HFFc6 (cell line): Measurements from ENCODE around the gene CYP4B1. TPM values are rescaled to one million over a fixed set of nuclear protein-coding genes. Genes with fewer than 3 reads are reported as not detected.

Experiments
- DNase-seq: peaks from one replicate; pipeline ENCODE4 v3.0.0-alpha.2; 2018
- H3K27ac Mint-ChIP-seq: 2 replicates; pipeline ENCODE4 v1.8.0; 2020; ENCODE audit warnings: mild to moderate bottlenecking, mixed read lengths
- H3K27me3 Mint-ChIP-seq: 2 replicates; pipeline ENCODE4 v1.8.0; 2021; ENCODE audit warnings: mild to moderate bottlenecking, moderate library complexity, mixed read lengths; ENCODE audit not compliant: insufficient read depth
- H3K36me3 Mint-ChIP-seq: 2 replicates; pipeline ENCODE4 v1.8.0; 2021; ENCODE audit warnings: low read depth, mixed read lengths
- H3K4me1 Mint-ChIP-seq: 2 replicates; pipeline ENCODE4 v1.8.0; 2020; ENCODE audit warnings: low read depth, mixed read lengths
- H3K4me3 Mint-ChIP-seq: 2 replicates; pipeline ENCODE4 v1.8.0; 2020; ENCODE audit warnings: mild to moderate bottlenecking, moderate library complexity, mixed read lengths
- H3K9me3 Mint-ChIP-seq: 2 replicates; pipeline ENCODE4 v1.8.0; 2020; ENCODE audit warnings: mild to moderate bottlenecking, mixed read lengths
- total RNA-seq, 6 experiments: library from RNA; stranded (reverse); fragmentation: NEBNext Ultra II Directional; extraction: Animal tissue kit (Norgen Biotek cat#: 25700); gene quantifications; 2 replicates in 1 of 6; 3 replicates in 5 of 6; pipeline ENCODE4 v1.2.3, GENCODE V29; 2021
- TF ChIP-seq, protein P1 (sequence below): fragments of 200-600 bp; sonication (generic); IDR thresholded peaks from 2 replicates; pipeline ENCODE4 v1.5.0; 2021; ENCODE audit warnings: antibody characterized with exemption, mild to moderate bottlenecking

Gene CYP4B1
- total RNA-seq, 6 experiments from 2014 or later: not detected

DNA sequence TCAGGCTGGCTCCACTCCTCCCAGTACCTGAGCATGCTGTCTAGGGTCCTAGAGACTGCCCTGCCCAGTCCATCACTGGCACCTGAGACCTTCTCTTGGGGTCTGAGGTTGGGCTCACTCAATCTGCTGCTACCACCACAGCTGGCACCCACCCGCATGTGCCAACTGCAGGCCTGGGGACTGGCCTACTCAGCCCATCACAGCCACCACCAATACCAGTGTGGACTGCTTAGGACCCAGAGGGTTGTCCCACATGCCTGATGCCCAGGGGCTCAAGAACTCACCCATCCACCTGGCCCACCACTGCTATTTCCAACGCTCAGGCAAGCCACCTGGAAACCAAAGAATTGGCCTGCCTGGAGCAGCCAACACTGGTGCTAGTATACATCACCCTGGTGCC lies 63.5 kb downstream of the CYP4B1 start:
- no peak overlapping the region for H3K4me3 Mint-ChIP-seq
- DNase-seq: no peak
- H3K27ac Mint-ChIP-seq: no peak overlapping the region
- no peaks in the 10 kb centered on the region for H3K36me3 Mint-ChIP-seq
- H3K27me3 Mint-ChIP-seq: no peaks in the 10 kb centered on the region
- TF ChIP-seq, protein P1, sequence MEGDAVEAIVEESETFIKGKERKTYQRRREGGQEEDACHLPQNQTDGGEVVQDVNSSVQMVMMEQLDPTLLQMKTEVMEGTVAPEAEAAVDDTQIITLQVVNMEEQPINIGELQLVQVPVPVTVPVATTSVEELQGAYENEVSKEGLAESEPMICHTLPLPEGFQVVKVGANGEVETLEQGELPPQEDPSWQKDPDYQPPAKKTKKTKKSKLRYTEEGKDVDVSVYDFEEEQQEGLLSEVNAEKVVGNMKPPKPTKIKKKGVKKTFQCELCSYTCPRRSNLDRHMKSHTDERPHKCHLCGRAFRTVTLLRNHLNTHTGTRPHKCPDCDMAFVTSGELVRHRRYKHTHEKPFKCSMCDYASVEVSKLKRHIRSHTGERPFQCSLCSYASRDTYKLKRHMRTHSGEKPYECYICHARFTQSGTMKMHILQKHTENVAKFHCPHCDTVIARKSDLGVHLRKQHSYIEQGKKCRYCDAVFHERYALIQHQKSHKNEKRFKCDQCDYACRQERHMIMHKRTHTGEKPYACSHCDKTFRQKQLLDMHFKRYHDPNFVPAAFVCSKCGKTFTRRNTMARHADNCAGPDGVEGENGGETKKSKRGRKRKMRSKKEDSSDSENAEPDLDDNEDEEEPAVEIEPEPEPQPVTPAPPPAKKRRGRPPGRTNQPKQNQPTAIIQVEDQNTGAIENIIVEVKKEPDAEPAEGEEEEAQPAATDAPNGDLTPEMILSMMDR: no peak
- no peaks in the 10 kb centered on the region for H3K4me1 Mint-ChIP-seq
- H3K9me3 Mint-ChIP-seq: peaks cover 38% of the 10 kb centered on the region

Other genes starting within 250 kb of the CYP4B1 start
- gene KNCN, start 247.4 kb upstream of the CYP4B1 start, total RNA-seq: not detected
- 10 to 100 TPM; 18.0 to 24.3 (median 22.3) TPM for gene MKNK1, start 194.8 kb upstream of the CYP4B1 start, total RNA-seq
- gene MOB3C, start 182.2 kb upstream of the CYP4B1 start, total RNA-seq: 1 to 10 TPM; 6.3 to 8.5 (median 7.2) TPM
- gene ATPAF1, start 130.7 kb upstream of the CYP4B1 start, total RNA-seq: 10 to 100 TPM; 32.7 to 42.9 (median 41.5) TPM
- under 1 TPM in 1 of 6 experiments, not detected in 5; 0.24 TPM for gene TEX38, start 127.2 kb upstream of the CYP4B1 start, total RNA-seq
- gene EFCAB14, start 79.9 kb upstream of the CYP4B1 start, total RNA-seq: 10 to 100 TPM; 60.6 to 69.7 (median 66.4) TPM
- not detected for gene CYP4A11, start 142.4 kb downstream of the CYP4B1 start, total RNA-seq
- not detected for gene CYP4X1, start 224.6 kb downstream of the CYP4B1 start, total RNA-seq